Body of pancreas (tissue), 4 donors: Measurements from ENCODE around the gene KLRF2.

Experiments used
- CTCF ChIP-seq, 7 experiments: fragments of 450-650 bp in 4 of 7; fragments of 200-600 bp in 3 of 7; sonication (generic) in 3 of 7; IDR thresholded peaks; one replicate each; pipeline ENCODE4 v1.5.1; 2016 to 2019; ENCODE audit warnings: antibody characterized with exemption in 7 of 7
- POLR2A ChIP-seq, 3 donors: fragments of 450-650 bp; IDR thresholded peaks; one replicate each; pipeline ENCODE4 v1.6.1; 2016; ENCODE audit warnings: antibody characterized with exemption in 3 of 3, mild to moderate bottlenecking in 2 of 3

DNA sequence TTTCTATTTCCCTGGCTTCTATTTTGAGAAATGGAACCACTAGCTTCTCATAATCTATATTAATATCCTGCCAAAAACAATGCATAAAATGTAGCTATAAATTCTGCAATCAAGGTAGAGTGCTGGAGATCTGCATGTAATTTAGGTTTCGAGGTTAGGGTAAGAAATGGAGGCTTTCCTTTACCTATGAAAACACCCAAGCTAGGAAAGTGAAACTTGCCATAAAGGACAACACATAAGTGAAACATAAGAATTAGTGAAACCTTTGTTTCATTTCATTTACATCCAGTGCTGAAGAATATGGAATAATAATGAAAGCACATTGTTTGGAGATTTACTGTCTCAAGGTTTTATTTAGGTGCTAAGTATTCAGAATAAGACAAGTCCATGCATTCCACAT, 41.1 kb downstream of the KLRF2 start:
- no peak for TF ChIP-seq POLR2A (IDR thresholded peaks at IDR 0.05)
- TF ChIP-seq CTCF (IDR thresholded peaks at IDR 0.05), result no peak
